Activated naive CD8-positive, alpha-beta T cell treated with anti-CD3 and anti-CD28 coated beads, Interleukin-2, amount 10 ng/mL, durations not matched to agents 7 days and 5 days (primary cell): ENCODE results near the gene ADD2. TPM values are rescaled to one million over a fixed set of nuclear protein-coding genes. Genes with fewer than 3 reads are reported as not detected.
"Not testable (repeated sequence)": the region's sequence is repeated elsewhere in the genome, so short reads cannot be mapped to it uniquely, and the experiment has no call there.

ENCODE experiments used
- ATAC-seq: fragments of 150-1000 bp; cut with Tn5 transposase; one replicate; pipeline ENCODE4 v1.10.0; 2021; ENCODE audit warnings: low read depth, moderate library complexity
- POLR2A ChIA-PET: fragments of 350-600 bp; sonication (Branson Sonifier 250); formaldehyde crosslinking; loops from one replicate; lab custom pipeline; 2021; ENCODE audit warnings: antibody characterized with exemption; lab: Charles Lee
- DNase-seq: peaks from one replicate; pipeline ENCODE4 v3.0.0; 2021
- H3K27ac Mint-ChIP-seq: one replicate; pipeline ENCODE4 v1.8.0; 2022; ENCODE audit warnings: mild to moderate bottlenecking, mixed read lengths
- H3K27me3 Mint-ChIP-seq: one replicate; pipeline ENCODE4 v1.8.0; 2022; ENCODE audit warnings: mild to moderate bottlenecking, moderate library complexity, mixed read lengths
- H3K36me3 Mint-ChIP-seq: one replicate; pipeline ENCODE4 v1.8.0; 2021; ENCODE audit warnings: mild to moderate bottlenecking, mixed read lengths
- H3K4me1 Mint-ChIP-seq: one replicate; pipeline ENCODE4 v1.8.0; 2021; ENCODE audit warnings: mixed read lengths
- H3K4me3 Mint-ChIP-seq: one replicate; pipeline ENCODE4 v1.8.0; 2022; ENCODE audit warnings: mild to moderate bottlenecking, moderate library complexity, mixed read lengths
- H3K9me3 Mint-ChIP-seq: one replicate; pipeline ENCODE4 v1.8.0; 2021; ENCODE audit warnings: mixed read lengths
- total RNA-seq, 2 experiments: library from RNA; stranded (reverse); gene quantifications; one replicate each; pipeline ENCODE4 v1.2.3, GENCODE V29; 2021

The ADD2 gene
- total RNA-seq, 2 experiments from 2014 or later, result 20.9 to 25.7 TPM

DNA sequence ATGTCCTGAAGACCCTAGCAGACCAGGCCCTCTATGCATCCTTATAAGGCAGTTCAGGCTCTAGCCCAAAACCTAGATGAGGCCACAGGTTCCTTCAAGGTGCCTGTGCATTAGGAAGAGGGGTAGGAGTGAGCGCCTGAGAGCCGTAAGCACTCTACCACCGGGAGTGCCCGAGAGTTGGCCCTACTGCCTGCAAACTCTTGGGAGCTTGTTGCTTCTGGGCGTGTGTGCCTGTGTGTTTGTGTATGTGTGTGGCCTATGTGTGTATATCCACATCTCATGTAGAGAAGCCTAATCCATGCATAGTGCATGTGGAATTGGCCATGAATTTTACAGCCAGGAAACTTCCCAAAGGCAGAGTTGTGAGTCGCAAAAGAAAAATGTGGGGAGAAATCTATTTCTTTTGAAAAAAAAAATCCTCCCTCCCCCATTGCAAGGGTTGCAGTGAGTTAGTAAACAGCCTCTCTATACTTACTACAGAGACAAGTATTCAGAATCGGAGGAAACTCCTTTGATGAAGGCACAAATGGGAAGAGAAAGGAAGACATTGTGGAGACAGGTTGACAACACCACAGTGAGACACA, 96.8 kb downstream of the ADD2 start:
- Mint-ChIP-seq H3K4me3 (no peak overlapping the region), H3K4me1 (peaks cover 3% of the 10 kb centered on the region), H3K9me3 (no peaks in the 10 kb centered on the region), H3K36me3 (peaks cover 7% of the 10 kb centered on the region), H3K27me3 (no peaks in the 10 kb centered on the region), H3K27ac (no peak overlapping the region)
- ATAC-seq (no peak), DNase-seq (no peak)
- POLR2A ChIA-PET, result no interaction called here

GRCh38 chr2:70670626-70671025, 97.4 kb downstream of the ADD2 start:
- no peak overlapping the region for H3K4me3 Mint-ChIP-seq

GRCh38 chr2:70670202-70670601, 97.8 kb downstream of the ADD2 start:
- Mint-ChIP-seq H3K9me3 (no peaks in the 10 kb centered on the region), H3K4me1 (peaks cover 3% of the 10 kb centered on the region), H3K27ac (no peak overlapping the region), H3K36me3 (peaks cover 7% of the 10 kb centered on the region), H3K27me3 (no peaks in the 10 kb centered on the region), H3K4me3 (no peak overlapping the region)
- DNase-seq (no peak), ATAC-seq (no peak)
- POLR2A ChIA-PET, result no interaction called here

More at GRCh38 chr2:70670626-70671025, 97.4 kb downstream of the ADD2 start:
- ATAC-seq (no peak), DNase-seq (no peak)
- Mint-ChIP-seq H3K9me3 (no peaks in the 10 kb centered on the region), H3K36me3 (peaks cover 7% of the 10 kb centered on the region), H3K27ac (no peak overlapping the region), H3K27me3 (no peaks in the 10 kb centered on the region), H3K4me1 (peaks cover 3% of the 10 kb centered on the region)
- POLR2A ChIA-PET, result no interaction called here

GRCh38 chr2:70668911-70669310, 99.1 kb downstream of the ADD2 start:
- no peak for DNase-seq
- no peak overlapping the region for H3K27ac Mint-ChIP-seq
- H3K9me3 Mint-ChIP-seq, result peaks cover 5% of the 10 kb centered on the region
- no peaks in the 10 kb centered on the region for H3K27me3 Mint-ChIP-seq
- no peak overlapping the region for H3K4me3 Mint-ChIP-seq
- no peak for ATAC-seq
- POLR2A ChIA-PET, result no interaction called here
- H3K36me3 Mint-ChIP-seq, result peaks cover 13% of the 10 kb centered on the region
- H3K4me1 Mint-ChIP-seq, result peaks cover 10% of the 10 kb centered on the region

- Mint-ChIP-seq H3K27ac (no peak overlapping the region), H3K4me3 (no peak overlapping the region), H3K36me3 (peaks cover 13% of the 10 kb centered on the region), H3K27me3 (no peaks in the 10 kb centered on the region), H3K9me3 (peaks cover 5% of the 10 kb centered on the region), H3K4me1 (peaks cover 12% of the 10 kb centered on the region)
- ATAC-seq (no peak), DNase-seq (no peak)
- POLR2A ChIA-PET, result no interaction called here
These were observed 99.6 kb downstream of the ADD2 start for GRCh38 chr2:70668432-70668831.

DNA sequence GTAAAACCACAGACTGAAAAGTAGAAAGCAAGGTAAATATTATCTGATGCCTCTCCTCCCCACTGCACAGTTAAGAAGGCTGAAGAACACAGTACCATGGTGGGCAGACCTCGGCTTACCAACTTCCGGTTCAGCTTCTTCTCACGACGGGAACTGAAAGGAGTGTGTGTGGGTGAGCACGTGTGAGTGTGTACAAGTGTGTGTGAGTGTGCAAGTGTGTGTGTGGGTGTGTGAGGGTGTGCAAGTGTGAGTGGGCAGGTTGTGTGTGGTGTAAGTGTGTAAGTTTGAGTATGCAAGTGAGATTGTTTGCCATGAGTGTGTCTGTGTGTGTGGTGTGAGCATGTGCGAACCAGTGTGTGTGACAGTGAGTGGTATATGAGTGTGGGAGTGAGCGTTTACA, 103.5 kb downstream of the ADD2 start:
- POLR2A ChIA-PET, result no interaction called here
- H3K4me3 Mint-ChIP-seq, result peak overlapping the region; percentile 41

DNA sequence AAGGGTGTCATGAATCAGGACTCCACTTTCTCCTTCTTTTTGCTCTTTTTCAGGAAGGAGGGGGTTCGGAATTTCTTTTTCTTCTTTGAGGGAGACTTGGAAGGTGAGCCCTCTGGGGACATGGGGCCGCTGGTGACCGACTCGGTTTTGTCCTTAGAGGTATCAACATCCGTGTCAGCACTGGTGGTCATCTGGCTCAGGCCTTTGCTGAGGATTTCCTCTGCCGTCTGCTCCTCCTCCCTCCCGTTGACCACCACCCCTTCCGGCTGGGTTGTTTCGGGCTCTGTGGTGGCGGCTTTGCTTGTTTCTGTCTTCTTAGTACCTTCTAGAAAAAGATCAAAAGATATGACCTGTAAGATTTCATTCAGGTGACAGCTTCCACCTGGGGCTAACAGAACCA, 104.6 kb downstream of the ADD2 start:
- peaks cover 22% of the 10 kb centered on the region for H3K36me3 Mint-ChIP-seq
- DNase-seq (no peak), ATAC-seq (no peak)
- POLR2A ChIA-PET, result no interaction called here
- peaks cover 5% of the 10 kb centered on the region for H3K9me3 Mint-ChIP-seq
- H3K4me3 Mint-ChIP-seq, result no peak overlapping the region
- H3K27me3 Mint-ChIP-seq, result no peaks in the 10 kb centered on the region
- no peak overlapping the region for H3K27ac Mint-ChIP-seq
- peaks cover 12% of the 10 kb centered on the region for H3K4me1 Mint-ChIP-seq

More for the DNA sequence above, 103.5 kb downstream of the ADD2 start:
- DNase-seq, result no peak
- Mint-ChIP-seq H3K27ac (peak overlapping the region; percentile 75), H3K36me3 (peaks cover 22% of the 10 kb centered on the region), H3K27me3 (no peaks in the 10 kb centered on the region), H3K9me3 (peaks cover 5% of the 10 kb centered on the region), H3K4me1 (peaks cover 12% of the 10 kb centered on the region)
- ATAC-seq, result peak; percentile 78

- no peak for ATAC-seq
- POLR2A ChIA-PET, result no interaction called here
- peaks cover 1% of the 10 kb centered on the region for H3K9me3 Mint-ChIP-seq
These were observed 108.4 kb downstream of the ADD2 start for GRCh38 chr2:70659551-70659950.

DNA sequence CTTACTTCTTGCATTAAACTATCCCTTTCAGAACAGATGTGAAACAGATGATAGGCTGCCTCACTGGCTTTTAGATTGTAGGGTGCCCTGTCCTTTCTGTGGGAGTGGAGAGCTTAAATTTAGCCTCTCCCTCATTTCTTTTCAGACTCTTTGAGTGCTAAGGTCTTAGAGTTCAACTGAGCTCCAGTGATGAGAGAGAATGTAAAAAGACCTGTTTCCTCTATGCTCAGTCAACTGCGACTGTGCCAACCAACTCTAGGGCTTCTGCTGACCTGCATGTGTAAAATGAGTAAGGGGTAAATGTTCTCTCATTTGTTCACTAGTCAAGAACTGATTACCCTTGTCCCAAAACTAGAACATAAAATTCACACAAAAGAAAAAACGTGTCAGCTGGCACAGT, 109.5 kb downstream of the ADD2 start:
- peaks cover 5% of the 10 kb centered on the region for H3K27me3 Mint-ChIP-seq
- no peak overlapping the region for H3K27ac Mint-ChIP-seq
- POLR2A ChIA-PET, result no interaction called here
- DNase-seq, result no peak
- H3K4me3 Mint-ChIP-seq, result no peak overlapping the region
- peaks cover 22% of the 10 kb centered on the region for H3K4me1 Mint-ChIP-seq
- no peak for ATAC-seq
- peaks cover 11% of the 10 kb centered on the region for H3K36me3 Mint-ChIP-seq
- H3K9me3 Mint-ChIP-seq, result no peaks in the 10 kb centered on the region

More at GRCh38 chr2:70659551-70659950, 108.4 kb downstream of the ADD2 start:
- H3K27ac Mint-ChIP-seq, result no peak overlapping the region
- peaks cover 30% of the 10 kb centered on the region for H3K4me1 Mint-ChIP-seq
- H3K36me3 Mint-ChIP-seq, result peaks cover 13% of the 10 kb centered on the region
- H3K27me3 Mint-ChIP-seq, result no peaks in the 10 kb centered on the region
- DNase-seq, result no peak
- H3K4me3 Mint-ChIP-seq, result no peak overlapping the region

GRCh38 chr2:70657246-70657645, 110.8 kb downstream of the ADD2 start:
- peaks cover 4% of the 10 kb centered on the region for H3K36me3 Mint-ChIP-seq
- POLR2A ChIA-PET, result no interaction called here
- H3K27me3 Mint-ChIP-seq, result peaks cover 7% of the 10 kb centered on the region
- DNase-seq (no peak), ATAC-seq (no peak)
- H3K9me3 Mint-ChIP-seq, result no peaks in the 10 kb centered on the region
- H3K4me1 Mint-ChIP-seq, result peaks cover 22% of the 10 kb centered on the region
- H3K27ac Mint-ChIP-seq, result no peak overlapping the region
- no peak overlapping the region for H3K4me3 Mint-ChIP-seq

- H3K27ac Mint-ChIP-seq, result peak overlapping the region; percentile 20
- no peak for DNase-seq
These were observed 111.5 kb downstream of the ADD2 start for GRCh38 chr2:70656421-70657010.

DNA sequence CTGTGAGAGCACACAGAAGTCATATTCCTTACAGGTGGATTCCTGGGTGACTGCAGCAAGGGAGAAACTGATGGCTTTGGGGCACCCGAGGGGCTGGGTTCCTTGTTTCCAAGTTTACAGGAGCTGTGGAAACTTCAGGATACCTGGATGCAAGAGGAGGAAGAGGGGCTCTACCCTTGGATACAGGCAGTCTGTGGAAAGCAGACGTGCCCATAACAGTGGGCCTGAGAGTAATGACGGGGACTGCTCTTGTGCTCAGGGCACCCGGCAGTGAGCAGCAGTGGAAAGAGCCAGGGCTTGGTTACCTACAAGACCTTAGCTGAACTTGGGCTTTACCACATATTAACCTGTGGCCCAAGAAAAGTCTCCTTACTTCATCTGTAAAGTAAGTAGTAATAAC, 112.2 kb downstream of the ADD2 start:
- H3K4me1 Mint-ChIP-seq, result peaks cover 22% of the 10 kb centered on the region
- H3K36me3 Mint-ChIP-seq, result no peaks in the 10 kb centered on the region
- POLR2A ChIA-PET, result interaction anchor here (1.4 kb wide), 1 partner anchor 129 kb away, joined by 6 read pairs; no protein-coding TSS in a partner anchor
- peaks cover 19% of the 10 kb centered on the region for H3K27me3 Mint-ChIP-seq
- ATAC-seq (no peak), DNase-seq (no peak)
- no peaks in the 10 kb centered on the region for H3K9me3 Mint-ChIP-seq
- H3K4me3 Mint-ChIP-seq, result no peak overlapping the region
- H3K27ac Mint-ChIP-seq, result no peak overlapping the region

More at GRCh38 chr2:70656421-70657010, 111.5 kb downstream of the ADD2 start:
- peaks cover 11% of the 10 kb centered on the region for H3K27me3 Mint-ChIP-seq
- POLR2A ChIA-PET, result interaction anchor here (1.4 kb wide), 1 partner anchor 129 kb away, joined by 6 read pairs; no protein-coding TSS in a partner anchor
- H3K4me1 Mint-ChIP-seq, result peaks cover 22% of the 10 kb centered on the region
- peak overlapping the region; percentile 39 for H3K4me3 Mint-ChIP-seq
- H3K9me3 Mint-ChIP-seq, result no peaks in the 10 kb centered on the region
- no peaks in the 10 kb centered on the region for H3K36me3 Mint-ChIP-seq
- ATAC-seq, result peak; percentile 70

DNA sequence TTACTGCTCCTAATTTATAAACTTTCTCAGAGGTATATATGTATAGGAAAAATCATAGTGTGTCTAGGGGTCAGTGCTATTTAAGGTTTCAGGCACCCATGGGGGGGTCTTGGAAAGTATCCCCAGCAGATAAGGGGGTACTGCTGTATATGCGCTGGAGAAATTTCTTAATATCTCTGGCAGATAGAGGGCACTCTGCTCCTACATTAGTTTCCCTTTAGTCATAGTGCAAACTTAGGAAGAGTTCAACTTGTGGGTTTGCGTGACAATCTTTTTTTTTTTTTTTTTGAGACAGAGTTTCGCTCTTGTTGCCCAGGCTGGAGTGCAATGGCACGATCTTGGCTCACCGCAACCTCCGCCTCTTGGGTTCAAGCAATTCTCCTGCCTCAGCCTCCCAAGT, 112.8 kb downstream of the ADD2 start:
- not testable (repeated sequence) for H3K36me3 Mint-ChIP-seq, DNase-seq, H3K9me3 Mint-ChIP-seq, H3K4me3 Mint-ChIP-seq, H3K27ac Mint-ChIP-seq
- POLR2A ChIA-PET, result interaction anchor here (1.4 kb wide), 1 partner anchor 130 kb away, joined by 6 read pairs; no protein-coding TSS in a partner anchor
- Mint-ChIP-seq H3K4me1 (peaks cover 22% of the 10 kb centered on the region), H3K27me3 (peaks cover 24% of the 10 kb centered on the region)
- ATAC-seq, result peak; percentile 66

DNA sequence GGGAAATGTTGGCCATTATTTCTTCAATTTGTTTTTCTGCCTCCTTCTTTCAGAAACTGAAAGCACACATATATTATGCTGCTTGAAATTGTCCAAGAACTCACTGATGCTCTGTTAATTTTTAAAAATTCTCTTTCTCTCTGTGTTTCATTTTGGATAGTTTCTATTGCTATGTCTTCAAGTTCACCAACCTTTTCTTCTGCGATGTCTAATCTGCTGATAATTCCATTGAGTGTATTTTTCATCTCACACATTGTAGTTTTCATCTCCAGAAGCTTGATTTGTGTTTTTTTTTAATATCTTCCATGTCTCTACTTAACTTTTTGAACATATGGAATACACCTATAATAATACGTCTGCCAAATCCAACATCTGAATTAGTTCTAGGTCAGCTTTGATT, 116.3 kb downstream of the ADD2 start:
- Mint-ChIP-seq H3K27ac (no peak overlapping the region), H3K4me3 (no peak overlapping the region), H3K9me3 (no peaks in the 10 kb centered on the region), H3K27me3 (peaks cover 29% of the 10 kb centered on the region), H3K4me1 (peaks cover 16% of the 10 kb centered on the region), H3K36me3 (no peaks in the 10 kb centered on the region)
- DNase-seq, result no peak
- no peak for ATAC-seq
- POLR2A ChIA-PET, result no interaction called here
